GM19239 (cell line): ENCODE results near the gene RGN.
"Not testable (repeated sequence)": the region's sequence is repeated elsewhere in the genome, so short reads cannot be mapped to it uniquely, and the experiment has no call there.

Experiments
- DNase-seq: peaks from one replicate; pipeline ENCODE4 v3.0.0; 2011; ENCODE audit warnings: low spot score; ENCODE audit not compliant: insufficient read length
- FAIRE-seq: peaks from 2 replicates; lab custom pipeline; 2011; peaks lifted over from hg19 to GRCh38; lab: Jason Lieb, UNC

The RGN gene

DNA sequence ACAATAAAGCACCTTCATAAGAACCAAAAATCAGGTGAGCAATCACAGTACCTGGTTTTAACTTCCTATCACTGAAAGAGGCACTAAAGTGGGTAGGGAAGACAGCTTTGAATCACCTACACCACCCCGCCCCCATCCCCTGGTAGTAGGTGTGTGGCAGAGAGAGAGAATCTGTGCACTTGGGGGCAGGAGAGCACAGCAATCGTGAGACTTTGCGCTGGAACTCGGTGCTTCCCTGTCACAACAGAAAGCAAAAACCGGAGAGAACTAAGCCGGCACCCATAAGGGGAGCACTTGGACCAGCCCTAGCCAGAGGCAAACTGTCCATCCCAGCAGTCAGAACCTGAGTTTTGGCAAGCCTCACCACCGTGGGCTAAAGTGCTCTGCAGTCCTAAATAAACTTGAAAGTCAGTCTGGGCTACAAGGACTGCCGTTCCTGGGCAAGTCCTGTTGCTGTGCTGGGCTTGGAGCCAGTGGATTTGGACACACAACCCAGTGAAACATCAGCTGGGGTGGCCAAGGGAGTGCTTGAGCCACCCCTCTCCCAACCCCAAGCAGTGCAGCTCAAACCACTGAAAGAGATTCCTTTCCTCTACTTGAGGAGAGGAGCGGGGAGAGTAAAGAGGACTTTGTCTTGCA lies 34.2 kb downstream of the RGN start:
- DNase-seq (no peak), FAIRE-seq (no peak)

DNA sequence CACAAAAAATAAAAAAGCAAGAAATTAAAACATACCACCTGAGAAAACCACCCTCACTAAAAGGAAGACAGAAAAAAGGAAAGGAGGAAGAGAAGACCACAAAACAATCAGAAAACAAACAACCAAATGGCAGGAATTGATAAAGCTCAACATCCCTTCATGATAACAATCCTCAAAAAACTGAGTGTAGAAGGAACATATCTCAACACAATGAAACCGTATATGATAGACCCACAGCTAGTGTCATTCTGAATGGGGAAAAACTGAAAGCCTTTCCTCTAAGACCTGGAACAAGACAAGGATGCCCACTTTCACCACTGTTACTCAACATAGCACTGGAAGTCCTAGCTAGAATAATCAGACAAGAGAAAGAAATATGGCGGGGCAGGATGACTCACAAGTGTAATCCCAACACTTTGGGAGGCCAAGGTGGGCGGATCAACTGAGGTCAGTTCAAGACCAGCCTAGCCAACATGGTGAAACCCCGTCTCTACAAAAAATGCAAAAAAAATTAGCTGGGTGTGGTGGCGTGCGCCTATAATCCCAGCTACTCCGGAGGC lies 38.4 kb downstream of the RGN start:
- FAIRE-seq, DNase-seq: not testable (repeated sequence)

DNA sequence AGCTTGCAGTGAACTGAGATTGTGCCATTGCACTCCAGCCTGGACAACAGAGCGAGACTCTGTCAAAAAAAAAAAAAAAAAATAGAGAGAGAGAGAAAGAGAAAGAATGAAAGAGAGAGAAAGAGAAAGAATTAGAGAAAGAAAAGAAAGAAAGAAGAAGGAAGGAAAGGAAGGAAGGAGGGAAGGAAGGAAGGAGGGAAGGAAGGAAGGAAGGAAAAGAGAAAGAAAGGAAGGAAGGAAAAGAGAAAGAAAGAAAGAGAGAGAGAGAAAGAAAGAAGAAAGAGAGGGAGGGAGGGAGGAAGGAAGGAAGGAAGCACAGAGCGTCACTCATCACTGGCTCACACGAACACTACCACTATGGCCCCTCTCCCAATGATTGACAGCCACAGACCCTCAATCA lies 46.2 kb downstream of the RGN start:
- DNase-seq, FAIRE-seq: not testable (repeated sequence)

DNA sequence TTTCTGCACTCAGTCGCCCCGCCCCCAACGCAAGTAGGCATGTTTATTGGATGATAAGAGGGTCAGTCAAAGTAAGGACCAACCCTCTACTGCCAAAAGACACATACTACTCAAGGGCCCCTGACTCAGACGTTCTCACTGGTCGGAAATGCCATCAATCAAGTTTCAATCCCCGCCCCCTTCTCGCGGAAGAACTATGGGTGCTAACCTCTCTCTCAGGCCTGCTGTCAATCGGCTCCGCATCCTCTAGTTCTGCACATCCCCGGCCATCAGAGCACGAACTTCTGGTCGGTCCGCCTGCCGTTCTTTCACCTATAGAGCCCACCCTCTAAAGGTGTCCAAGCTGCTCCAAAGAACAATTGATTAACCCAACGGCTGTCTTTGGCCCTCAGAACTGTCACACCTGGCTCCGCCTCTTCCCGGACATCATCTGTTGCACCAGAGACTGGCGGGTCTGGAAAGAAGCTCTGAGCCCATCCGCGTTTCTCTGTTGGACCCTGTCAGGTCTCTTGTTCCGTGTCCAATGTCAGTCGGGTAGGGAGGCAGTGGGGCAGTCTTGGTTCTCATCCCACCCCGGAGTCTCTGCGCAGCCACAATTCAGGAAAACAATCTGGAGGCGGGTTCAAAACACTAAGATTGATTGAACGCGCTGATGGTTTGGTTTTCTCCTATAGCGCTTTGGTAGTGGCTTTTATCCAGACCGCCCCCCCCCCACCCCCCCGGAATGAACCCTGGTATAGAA lies 51.1 kb downstream of the RGN start:
- FAIRE-seq, result peak; percentile 100
- peak; percentile 59 for DNase-seq

DNA sequence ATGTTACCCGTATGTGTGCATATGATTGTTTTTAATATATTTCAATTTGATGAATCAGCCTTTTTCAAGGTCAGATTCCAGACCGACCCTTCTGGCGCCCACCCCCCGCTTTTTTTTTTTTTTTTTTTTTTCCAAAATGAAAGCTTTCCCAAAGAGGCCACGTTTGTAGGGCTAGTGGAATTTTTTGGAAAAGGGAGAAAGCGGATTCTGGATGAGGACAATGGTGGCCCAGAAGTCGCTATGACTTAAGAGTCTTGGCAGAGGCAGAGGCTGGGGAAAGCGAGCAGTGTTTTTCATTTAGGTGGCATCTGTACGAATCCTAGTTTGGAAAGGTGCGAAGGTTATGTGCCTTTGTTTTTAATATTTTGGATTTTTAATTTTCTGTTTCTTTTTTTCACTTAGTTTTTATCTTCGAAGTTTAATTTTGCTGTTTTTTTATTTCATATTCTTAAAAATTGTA lies 51.7 kb downstream of the RGN start:
- FAIRE-seq (peak; percentile 23), DNase-seq (no peak)

DNA sequence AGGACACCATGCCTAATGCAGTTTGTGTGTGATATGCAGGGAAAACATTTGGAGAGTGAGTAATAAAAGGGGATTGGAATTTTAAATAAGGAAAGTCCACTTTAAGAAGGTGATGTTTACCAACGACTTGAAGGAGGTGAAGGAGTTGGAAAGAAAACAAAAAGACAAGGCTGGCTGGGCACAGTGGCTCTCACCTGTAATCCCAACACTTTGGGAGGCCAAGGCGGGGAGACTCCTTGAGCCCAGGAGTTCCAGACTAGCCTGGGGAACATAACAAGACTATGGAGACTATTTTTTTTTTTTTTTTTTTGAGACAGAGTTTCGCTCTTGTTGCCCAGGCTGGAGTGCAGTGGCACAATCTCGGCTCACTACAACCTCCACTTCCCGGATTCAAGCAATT lies 55.2 kb downstream of the RGN start:
- FAIRE-seq (no peak), DNase-seq (no peak)

DNA sequence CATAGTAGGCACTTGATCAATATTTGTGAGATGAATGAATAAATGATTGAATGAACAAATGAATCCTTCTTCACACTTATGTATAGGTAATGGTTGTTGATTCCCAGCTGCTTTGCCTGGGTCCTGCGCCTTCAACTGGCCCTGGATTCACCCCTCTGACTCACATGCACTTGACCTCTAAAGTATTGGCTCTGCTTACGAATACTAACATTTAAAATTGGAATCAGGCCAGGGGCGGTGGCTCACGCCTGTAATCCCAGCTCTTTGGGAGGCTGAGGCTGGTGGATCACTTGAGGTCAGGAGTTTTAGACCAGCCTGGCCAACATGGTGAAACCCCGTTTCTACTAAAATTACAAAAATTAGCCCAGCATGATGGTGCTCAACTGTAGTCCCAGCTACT lies 57.4 kb downstream of the RGN start:
- DNase-seq, result not testable (repeated sequence)

DNA sequence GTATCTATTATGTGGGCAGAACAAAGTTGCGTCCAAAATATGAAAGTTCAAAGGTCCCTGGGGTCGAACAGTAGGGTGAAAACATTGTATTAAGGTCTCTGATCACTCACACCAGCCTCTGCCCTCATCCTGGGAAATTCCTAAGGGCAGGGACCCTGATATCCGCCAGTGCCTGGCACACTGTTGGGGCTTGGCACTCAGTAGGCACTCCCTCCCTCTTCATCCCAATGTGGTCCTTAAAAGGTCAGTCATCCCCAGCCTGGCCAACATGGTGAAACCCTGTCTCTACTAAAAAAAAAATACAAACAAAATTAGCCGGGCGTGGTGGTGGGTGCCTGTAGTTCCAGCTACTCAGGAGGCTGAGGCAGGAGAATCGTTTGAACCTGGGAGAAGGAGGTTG lies 59.9 kb downstream of the RGN start:
- no peak for DNase-seq
- no peak for FAIRE-seq

More for the DNA sequence above, 57.4 kb downstream of the RGN start:
- FAIRE-seq, result not testable (repeated sequence)
